GM23338 (cell line): ENCODE results near the gene ST8SIA6. TPM values are rescaled to one million over a fixed set of nuclear protein-coding genes. Genes with fewer than 3 reads are reported as not detected.

ENCODE experiments used
- ATAC-seq: fragments of 200-7000 bp; cut with Tn5 transposase; 3 replicates; pipeline ENCODE4 v1.9.1; 2020
- DNase-seq: peaks from one replicate; pipeline ENCODE4 v3.0.0-alpha.2; 2015; ENCODE audit warnings: low spot score
- H2AFZ ChIP-seq: fragments of 200-600 bp; sonication (generic); 2 replicates; pipeline ENCODE4 v1.8.0; 2016; ENCODE audit warnings: antibody characterized with exemption, mild to moderate bottlenecking, moderate library complexity
- H3F3A ChIP-seq: fragments of 200-600 bp; sonication (generic); replicated peaks from 2 replicates; pipeline ENCODE4 v1.8.0; 2017; ENCODE audit warnings: antibody characterized with exemption, mixed run types, low read depth
- H3K27ac ChIP-seq: fragments of 200-600 bp; sonication (generic); 2 replicates; pipeline ENCODE4 v1.6.1; 2016; ENCODE audit warnings: low read depth
- H3K27me3 ChIP-seq: fragments of 200-600 bp; sonication (generic); 2 replicates; pipeline ENCODE4 v1.8.0; 2016; ENCODE audit warnings: mild to moderate bottlenecking, mixed run types, moderate library complexity; ENCODE audit not compliant: insufficient read depth
- H3K36me3 ChIP-seq: fragments of 200-600 bp; sonication (generic); 2 replicates; pipeline ENCODE4 v1.8.0; 2016; ENCODE audit warnings: mild to moderate bottlenecking; ENCODE audit not compliant: insufficient read depth
- H3K4me1 ChIP-seq: fragments of 200-600 bp; sonication (generic); 2 replicates; pipeline ENCODE4 v1.8.0; 2016; ENCODE audit warnings: mild to moderate bottlenecking, moderate library complexity; ENCODE audit not compliant: insufficient read depth
- H3K4me2 ChIP-seq: fragments of 200-600 bp; sonication (generic); 2 replicates; pipeline ENCODE4 v1.7.1; 2017; ENCODE audit warnings: mixed run types
- H3K4me3 ChIP-seq: fragments of 200-600 bp; sonication (generic); 2 replicates; pipeline ENCODE4 v1.6.1; 2016; ENCODE audit warnings: mixed run types
- H3K79me2 ChIP-seq: fragments of 200-600 bp; sonication (generic); replicated peaks from 2 replicates; pipeline ENCODE4 v1.8.0; 2017; ENCODE audit warnings: mild to moderate bottlenecking; ENCODE audit not compliant: insufficient read depth
- H3K9me2 ChIP-seq: fragments of 200-600 bp; sonication (generic); 2 replicates; pipeline ENCODE4 v1.8.0; 2017; ENCODE audit not compliant: insufficient read depth
- H4K20me1 ChIP-seq: fragments of 200-600 bp; sonication (generic); replicated peaks from 2 replicates; pipeline ENCODE4 v1.8.0; 2017; ENCODE audit warnings: mild to moderate bottlenecking; ENCODE audit not compliant: insufficient read depth
- H3K27ac Mint-ChIP-seq: 2 replicates; pipeline ENCODE4 v1.8.0; 2020; ENCODE audit warnings: inconsistent platforms, mild to moderate bottlenecking, moderate library complexity, mixed read lengths
- H3K27me3 Mint-ChIP-seq: 3 replicates; pipeline ENCODE4 v1.8.0; 2022; ENCODE audit warnings: low read depth, mild to moderate bottlenecking, moderate library complexity, mixed read lengths, inconsistent platforms; ENCODE audit not compliant: insufficient read depth, poor library complexity
- H3K36me3 Mint-ChIP-seq: 3 replicates; pipeline ENCODE4 v1.8.0; 2021; ENCODE audit warnings: low read depth, mild to moderate bottlenecking, inconsistent platforms, moderate library complexity, mixed read lengths
- H3K4me1 Mint-ChIP-seq: 3 replicates; pipeline ENCODE4 v1.8.0; 2020; ENCODE audit warnings: mild to moderate bottlenecking, inconsistent platforms, mixed read lengths
- H3K4me3 Mint-ChIP-seq: 3 replicates; pipeline ENCODE4 v1.8.0; 2021; ENCODE audit warnings: moderate library complexity, mild to moderate bottlenecking, inconsistent platforms, mixed read lengths
- H3K9me3 Mint-ChIP-seq: 3 replicates; pipeline ENCODE4 v1.8.0; 2020; ENCODE audit warnings: moderate library complexity, mild to moderate bottlenecking, inconsistent platforms, mixed read lengths
- CREB1 ChIP-seq: fragments of 250-450 bp; sonication (Bioruptor Pico); IDR thresholded peaks from 2 replicates; pipeline ENCODE4 v1.5.0; 2020; ENCODE audit warnings: low read depth, mild to moderate bottlenecking, moderate library complexity
- CTCF ChIP-seq, 2 experiments: fragments of 200-600 bp in 1 of 2; sonication (generic) in 1 of 2; conservative IDR thresholded peaks; 2 replicates each; pipeline versions ENCODE4 v1.5.1 to v1.6.1; 2016 to 2017; ENCODE audit warnings: antibody characterized with exemption in 2 of 2, low read depth in 2 of 2, mild to moderate bottlenecking in 2 of 2, moderate library complexity in 1 of 2
- EZH2 ChIP-seq: fragments of 200-600 bp; sonication (generic); IDR thresholded peaks from one replicate; pipeline ENCODE4 v1.8.0; 2017; ENCODE audit warnings: antibody characterized with exemption, mild to moderate bottlenecking, low read depth; ENCODE audit not compliant: unreplicated experiment
- JUNB ChIP-seq: IDR thresholded peaks from one replicate; pipeline ENCODE4 v1.6.1; 2016; ENCODE audit warnings: antibody characterized with exemption; ENCODE audit not compliant: unreplicated experiment
- NANOG ChIP-seq: IDR thresholded peaks from 2 replicates; pipeline ENCODE4 v1.6.1; 2016; ENCODE audit warnings: antibody characterized with exemption, borderline replicate concordance
- POLR2AphosphoS5 ChIP-seq: IDR thresholded peaks from 2 replicates; pipeline ENCODE4 v1.6.1; 2016; ENCODE audit warnings: antibody characterized with exemption, low read depth
- REST ChIP-seq: IDR thresholded peaks from one replicate; pipeline ENCODE4 v1.6.1; 2018; ENCODE audit warnings: antibody characterized with exemption; ENCODE audit not compliant: unreplicated experiment
- STAT1 ChIP-seq: IDR thresholded peaks from one replicate; pipeline ENCODE4 v1.6.1; 2016; ENCODE audit warnings: antibody characterized with exemption; ENCODE audit not compliant: unreplicated experiment
- ZNF114 ChIP-seq: fragments of 250-450 bp; sonication (Bioruptor Pico); IDR thresholded peaks from 2 replicates; pipeline ENCODE4 v1.5.0; 2020; ENCODE audit warnings: mild to moderate bottlenecking, moderate library complexity
- ZNF331 ChIP-seq: fragments of 250-450 bp; sonication (Bioruptor Pico); IDR thresholded peaks from 2 replicates; pipeline ENCODE4 v1.5.0; 2020; ENCODE audit warnings: low read depth, mild to moderate bottlenecking, moderate library complexity
- polyA plus RNA-seq: library from polyadenylated mRNA; unstranded; fragments of >200 nt; fragmentation: Nextera tagmentation; extraction: Ambion mirVana; gene quantifications from 2 replicates; pipeline ENCODE4 v1.2.1, GENCODE V29; 2016
- total RNA-seq: library from RNA; depleted of rRNA; stranded (reverse); fragments of >200 nt; shearing (Covaris generic); gene quantifications from 2 replicates; pipeline ENCODE4 v1.2.3, GENCODE V29; 2014
- TF ChIP-seq, protein P1 (sequence below): fragments of 250-450 bp; sonication (Bioruptor Pico); IDR thresholded peaks from 2 replicates; pipeline ENCODE4 v1.5.0; 2020; ENCODE audit warnings: mild to moderate bottlenecking, moderate library complexity

Gene ST8SIA6
- total and polyA plus RNA-seq, 2 experiments from 2014 or later = 1.6 to 2.3 TPM

- ATAC-seq = no peak
- Mint-ChIP-seq H3K27me3 (peaks cover 2% of the 10 kb centered on the region), H3K4me1 (no peaks in the 10 kb centered on the region)
Observed at GRCh38 chr10:17365402-17365801, 89.0 kb downstream of the ST8SIA6 start.

DNA sequence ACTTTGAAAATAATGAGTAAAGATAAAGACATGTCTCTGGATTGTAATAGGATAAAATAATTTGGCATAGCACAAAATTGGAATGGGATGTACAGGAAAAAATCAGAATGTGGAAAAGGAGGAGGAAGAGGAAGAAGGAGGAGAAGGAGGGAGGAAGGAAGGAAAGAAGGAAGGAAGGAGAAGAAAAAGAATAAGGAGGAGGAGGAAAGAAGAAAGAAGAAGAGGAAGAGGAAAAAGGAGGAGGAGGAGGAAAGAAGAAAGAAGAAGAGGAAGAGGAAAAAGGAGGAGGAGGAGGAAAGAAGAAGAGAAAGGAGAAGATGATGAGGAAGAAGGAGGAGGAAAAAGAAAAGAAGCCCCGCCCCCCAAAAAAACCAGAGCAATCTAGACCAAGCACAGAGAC, 95.9 kb downstream of the ST8SIA6 start:
- H3K79me2 ChIP-seq = no peaks in the 10 kb centered on the region
- H3K27me3 ChIP-seq = no peaks in the 10 kb centered on the region
- Mint-ChIP-seq H3K4me3 (no peak overlapping the region), H3K4me1 (no peaks in the 10 kb centered on the region), H3K36me3 (no peaks in the 10 kb centered on the region), H3K27me3 (no peaks in the 10 kb centered on the region), H3K27ac (no peak overlapping the region), H3K9me3 (no peaks in the 10 kb centered on the region)
- no peaks in the 10 kb centered on the region for H3K9me2 ChIP-seq
- no peak for DNase-seq
- H2AFZ ChIP-seq = no peak overlapping the region
- no peak overlapping the region for H3K4me2 ChIP-seq
- no peak overlapping the region for H3K4me3 ChIP-seq
- H3F3A ChIP-seq = no peaks in the 10 kb centered on the region
- H4K20me1 ChIP-seq = no peaks in the 10 kb centered on the region
- H3K4me1 ChIP-seq = no peaks in the 10 kb centered on the region; the same call in 1 of the 2 replicates
- no peak overlapping the region for H3K27ac ChIP-seq
- ATAC-seq = no peak
- H3K36me3 ChIP-seq = no peaks in the 10 kb centered on the region
- TF ChIP-seq EZH2 (no peak), NANOG (no peak), REST (no peak), ZNF114 (no peak), JUNB (no peak), CREB1 (no peak), CTCF (conservative IDR thresholded peaks at IDR 0.05; ENCODE audit: low read depth in 2 of 2) (no peak), POLR2AphosphoS5 (no peak), ZNF331 (no peak), STAT1 (no peak)
- TF ChIP-seq, protein P1, sequence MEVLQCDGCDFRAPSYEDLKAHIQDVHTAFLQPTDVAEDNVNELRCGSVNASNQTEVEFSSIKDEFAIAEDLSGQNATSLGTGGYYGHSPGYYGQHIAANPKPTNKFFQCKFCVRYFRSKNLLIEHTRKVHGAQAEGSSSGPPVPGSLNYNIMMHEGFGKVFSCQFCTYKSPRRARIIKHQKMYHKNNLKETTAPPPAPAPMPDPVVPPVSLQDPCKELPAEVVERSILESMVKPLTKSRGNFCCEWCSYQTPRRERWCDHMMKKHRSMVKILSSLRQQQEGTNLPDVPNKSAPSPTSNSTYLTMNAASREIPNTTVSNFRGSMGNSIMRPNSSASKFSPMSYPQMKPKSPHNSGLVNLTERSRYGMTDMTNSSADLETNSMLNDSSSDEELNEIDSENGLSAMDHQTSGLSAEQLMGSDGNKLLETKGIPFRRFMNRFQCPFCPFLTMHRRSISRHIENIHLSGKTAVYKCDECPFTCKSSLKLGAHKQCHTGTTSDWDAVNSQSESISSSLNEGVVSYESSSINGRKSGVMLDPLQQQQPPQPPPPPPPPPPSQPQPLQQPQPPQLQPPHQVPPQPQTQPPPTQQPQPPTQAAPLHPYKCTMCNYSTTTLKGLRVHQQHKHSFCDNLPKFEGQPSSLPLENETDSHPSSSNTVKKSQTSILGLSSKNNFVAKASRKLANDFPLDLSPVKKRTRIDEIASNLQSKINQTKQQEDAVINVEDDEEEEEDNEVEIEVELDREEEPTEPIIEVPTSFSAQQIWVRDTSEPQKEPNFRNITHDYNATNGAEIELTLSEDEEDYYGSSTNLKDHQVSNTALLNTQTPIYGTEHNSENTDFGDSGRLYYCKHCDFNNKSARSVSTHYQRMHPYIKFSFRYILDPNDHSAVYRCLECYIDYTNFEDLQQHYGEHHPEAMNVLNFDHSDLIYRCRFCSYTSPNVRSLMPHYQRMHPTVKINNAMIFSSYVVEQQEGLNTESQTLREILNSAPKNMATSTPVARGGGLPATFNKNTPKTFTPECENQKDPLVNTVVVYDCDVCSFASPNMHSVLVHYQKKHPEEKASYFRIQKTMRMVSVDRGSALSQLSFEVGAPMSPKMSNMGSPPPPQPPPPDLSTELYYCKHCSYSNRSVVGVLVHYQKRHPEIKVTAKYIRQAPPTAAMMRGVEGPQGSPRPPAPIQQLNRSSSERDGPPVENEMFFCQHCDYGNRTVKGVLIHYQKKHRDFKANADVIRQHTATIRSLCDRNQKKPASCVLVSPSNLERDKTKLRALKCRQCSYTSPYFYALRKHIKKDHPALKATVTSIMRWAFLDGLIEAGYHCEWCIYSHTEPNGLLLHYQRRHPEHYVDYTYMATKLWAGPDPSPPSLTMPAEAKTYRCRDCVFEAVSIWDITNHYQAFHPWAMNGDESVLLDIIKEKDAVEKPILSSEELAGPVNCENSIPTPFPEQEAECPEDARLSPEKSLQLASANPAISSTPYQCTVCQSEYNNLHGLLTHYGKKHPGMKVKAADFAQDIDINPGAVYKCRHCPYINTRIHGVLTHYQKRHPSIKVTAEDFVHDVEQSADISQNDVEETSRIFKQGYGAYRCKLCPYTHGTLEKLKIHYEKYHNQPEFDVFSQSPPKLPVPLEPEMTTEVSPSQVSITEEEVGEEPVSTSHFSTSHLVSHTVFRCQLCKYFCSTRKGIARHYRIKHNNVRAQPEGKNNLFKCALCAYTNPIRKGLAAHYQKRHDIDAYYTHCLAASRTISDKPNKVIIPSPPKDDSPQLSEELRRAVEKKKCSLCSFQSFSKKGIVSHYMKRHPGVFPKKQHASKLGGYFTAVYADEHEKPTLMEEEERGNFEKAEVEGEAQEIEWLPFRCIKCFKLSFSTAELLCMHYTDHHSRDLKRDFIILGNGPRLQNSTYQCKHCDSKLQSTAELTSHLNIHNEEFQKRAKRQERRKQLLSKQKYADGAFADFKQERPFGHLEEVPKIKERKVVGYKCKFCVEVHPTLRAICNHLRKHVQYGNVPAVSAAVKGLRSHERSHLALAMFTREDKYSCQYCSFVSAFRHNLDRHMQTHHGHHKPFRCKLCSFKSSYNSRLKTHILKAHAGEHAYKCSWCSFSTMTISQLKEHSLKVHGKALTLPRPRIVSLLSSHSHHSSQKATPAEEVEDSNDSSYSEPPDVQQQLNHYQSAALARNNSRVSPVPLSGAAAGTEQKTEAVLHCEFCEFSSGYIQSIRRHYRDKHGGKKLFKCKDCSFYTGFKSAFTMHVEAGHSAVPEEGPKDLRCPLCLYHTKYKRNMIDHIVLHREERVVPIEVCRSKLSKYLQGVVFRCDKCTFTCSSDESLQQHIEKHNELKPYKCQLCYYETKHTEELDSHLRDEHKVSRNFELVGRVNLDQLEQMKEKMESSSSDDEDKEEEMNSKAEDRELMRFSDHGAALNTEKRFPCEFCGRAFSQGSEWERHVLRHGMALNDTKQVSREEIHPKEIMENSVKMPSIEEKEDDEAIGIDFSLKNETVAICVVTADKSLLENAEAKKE = no peak

More at GRCh38 chr10:17365402-17365801, 89.0 kb downstream of the ST8SIA6 start:
- peaks cover 8% of the 10 kb centered on the region; the same call in 1 of the 3 replicates for H3K9me3 Mint-ChIP-seq
- H3K27ac Mint-ChIP-seq = no peak overlapping the region
- no peak overlapping the region for H2AFZ ChIP-seq
- H3K36me3 ChIP-seq = no peaks in the 10 kb centered on the region
- no peaks in the 10 kb centered on the region for H3K79me2 ChIP-seq
- H3K27me3 ChIP-seq = no peaks in the 10 kb centered on the region
- H3K4me2 ChIP-seq = no peak overlapping the region
- no peak overlapping the region for H3K27ac ChIP-seq
- H3F3A ChIP-seq = no peaks in the 10 kb centered on the region
- no peak for DNase-seq
- no peaks in the 10 kb centered on the region for H4K20me1 ChIP-seq
- no peak overlapping the region for H3K4me3 Mint-ChIP-seq
- H3K4me1 ChIP-seq = no peaks in the 10 kb centered on the region
- no peaks in the 10 kb centered on the region for H3K36me3 Mint-ChIP-seq
- no peak for TF ChIP-seq JUNB
- no peaks in the 10 kb centered on the region for H3K9me2 ChIP-seq
- no peak overlapping the region for H3K4me3 ChIP-seq
